GM12892 (cell line): ENCODE data around the gene LMF1.

Experiments used
- DNase-seq: peaks from one replicate; pipeline ENCODE4 v3.0.0; 2011; ENCODE audit not compliant: insufficient read length
- FAIRE-seq: peaks from 2 replicates; lab custom pipeline; 2011; peaks lifted over from hg19 to GRCh38; lab: Jason Lieb, UNC
- POLR2A ChIP-seq: IDR thresholded peaks from 2 replicates; pipeline ENCODE4 v1.6.1; 2011; ENCODE audit warnings: low read depth, low read length, control low read depth
- POLR2AphosphoS5 ChIP-seq: IDR thresholded peaks from 2 replicates; pipeline ENCODE4 v1.6.1; 2011; ENCODE audit warnings: low read depth, low read length, control low read depth
- TAF1 ChIP-seq: IDR thresholded peaks from 2 replicates; pipeline ENCODE4 v1.6.1; 2011; ENCODE audit warnings: low read depth, mild to moderate bottlenecking, control low read depth, low read length, borderline replicate concordance

Gene LMF1

GRCh38 chr16:1010815-1011214 lies 40.0 kb upstream of the LMF1 start:
- TF ChIP-seq TAF1 (no peak), POLR2AphosphoS5 (no peak), POLR2A (no peak)
- FAIRE-seq (no peak), DNase-seq (no peak)

GRCh38 chr16:1010251-1010650 lies 39.5 kb upstream of the LMF1 start:
- no peak for FAIRE-seq
- TF ChIP-seq POLR2A (no peak), TAF1 (no peak), POLR2AphosphoS5 (no peak)
- no peak for DNase-seq

GRCh38 chr16:1009358-1010150 lies 38.8 kb upstream of the LMF1 start:
- TF ChIP-seq POLR2A = no peak
- no peak for TF ChIP-seq POLR2AphosphoS5
- TF ChIP-seq TAF1 = no peak
- DNase-seq (no peak), FAIRE-seq (no peak)

GRCh38 chr16:1008085-1008484 lies 37.3 kb upstream of the LMF1 start:
- TF ChIP-seq POLR2AphosphoS5 = no peak
- TF ChIP-seq TAF1 = no peak
- no peak for TF ChIP-seq POLR2A
- no peak for FAIRE-seq
- DNase-seq = no peak

- TF ChIP-seq POLR2AphosphoS5 (no peak), TAF1 (no peak), POLR2A (no peak)
- no peak for DNase-seq
- no peak for FAIRE-seq
Measured at GRCh38 chr16:1007284-1007850, 36.6 kb upstream of the LMF1 start.

GRCh38 chr16:1006781-1007180 lies 36.0 kb upstream of the LMF1 start:
- no peak for TF ChIP-seq POLR2A
- no peak for TF ChIP-seq TAF1
- no peak for TF ChIP-seq POLR2AphosphoS5
- FAIRE-seq (no peak), DNase-seq (no peak)

GRCh38 chr16:1005286-1005685 lies 34.5 kb upstream of the LMF1 start:
- FAIRE-seq (no peak), DNase-seq (no peak)
- TF ChIP-seq TAF1 = no peak
- no peak for TF ChIP-seq POLR2AphosphoS5
- TF ChIP-seq POLR2A = no peak

GRCh38 chr16:1003391-1004347 lies 32.9 kb upstream of the LMF1 start:
- TF ChIP-seq TAF1 = no peak
- TF ChIP-seq POLR2AphosphoS5 = no peak
- TF ChIP-seq POLR2A = no peak
- no peak for FAIRE-seq
- no peak for DNase-seq

- no peak for DNase-seq
- no peak for FAIRE-seq
Measured at GRCh38 chr16:1002399-1003166, 31.8 kb upstream of the LMF1 start.

GRCh38 chr16:1001096-1001495 lies 30.3 kb upstream of the LMF1 start:
- TF ChIP-seq POLR2A (no peak), TAF1 (no peak), POLR2AphosphoS5 (no peak)
- no peak for DNase-seq
- FAIRE-seq = no peak

More at GRCh38 chr16:1002399-1003166, 31.8 kb upstream of the LMF1 start:
- TF ChIP-seq TAF1 = no peak
- no peak for TF ChIP-seq POLR2AphosphoS5
- TF ChIP-seq POLR2A = no peak
